ENCODE measurements around the gene CELF5. TPM values are rescaled to one million over a fixed set of nuclear protein-coding genes. Genes with fewer than 3 reads are reported as not detected.

The CELF5 gene
- total RNA-seq, 3 donors from 2014 or later (not counting 1 experiment from before 2014, with no cell fraction given): 0.41 to 0.83 TPM; not detected in 1

- Mint-ChIP-seq H3K4me3 (no peak overlapping the region), H3K36me3 (no peaks in the 10 kb centered on the region), H3K27ac (no peak overlapping the region), H3K9me3 (no peaks in the 10 kb centered on the region), H3K27me3 (ENCODE audit: low read depth in 2 of 2) (peaks cover 0 to 11% of the 10 kb centered on the region in 2 donors), H3K4me1 (no peaks in the 10 kb centered on the region)
- H3K27me3 ChIP-seq (ENCODE audit: control insufficient read depth, insufficient read depth, low read length): no peaks in the 10 kb centered on the region
- WGBS (ENCODE audit: insufficient coverage): 93% methylated on average over 7 of the region's 7 CpGs
- H3K4me1 ChIP-seq (ENCODE audit: control insufficient read depth, insufficient read depth, low read length): no peaks in the 10 kb centered on the region
- no peak for DNase-seq
- H3K9me3 ChIP-seq (ENCODE audit: control insufficient read depth, insufficient read depth, low read length): no peaks in the 10 kb centered on the region
- ATAC-seq: no peak
- H3K27ac ChIP-seq (ENCODE audit: low read length): no peak overlapping the region
- intact Hi-C loops (cut with micrococcal nuclease): no loop called here
- no peak overlapping the region for H3K4me3 ChIP-seq (ENCODE audit: low read length)
- H3K36me3 ChIP-seq (ENCODE audit: control insufficient read depth, insufficient read depth, low read length): no peaks in the 10 kb centered on the region
- TF ChIP-seq, protein P1, sequence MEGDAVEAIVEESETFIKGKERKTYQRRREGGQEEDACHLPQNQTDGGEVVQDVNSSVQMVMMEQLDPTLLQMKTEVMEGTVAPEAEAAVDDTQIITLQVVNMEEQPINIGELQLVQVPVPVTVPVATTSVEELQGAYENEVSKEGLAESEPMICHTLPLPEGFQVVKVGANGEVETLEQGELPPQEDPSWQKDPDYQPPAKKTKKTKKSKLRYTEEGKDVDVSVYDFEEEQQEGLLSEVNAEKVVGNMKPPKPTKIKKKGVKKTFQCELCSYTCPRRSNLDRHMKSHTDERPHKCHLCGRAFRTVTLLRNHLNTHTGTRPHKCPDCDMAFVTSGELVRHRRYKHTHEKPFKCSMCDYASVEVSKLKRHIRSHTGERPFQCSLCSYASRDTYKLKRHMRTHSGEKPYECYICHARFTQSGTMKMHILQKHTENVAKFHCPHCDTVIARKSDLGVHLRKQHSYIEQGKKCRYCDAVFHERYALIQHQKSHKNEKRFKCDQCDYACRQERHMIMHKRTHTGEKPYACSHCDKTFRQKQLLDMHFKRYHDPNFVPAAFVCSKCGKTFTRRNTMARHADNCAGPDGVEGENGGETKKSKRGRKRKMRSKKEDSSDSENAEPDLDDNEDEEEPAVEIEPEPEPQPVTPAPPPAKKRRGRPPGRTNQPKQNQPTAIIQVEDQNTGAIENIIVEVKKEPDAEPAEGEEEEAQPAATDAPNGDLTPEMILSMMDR (IDR thresholded peaks at IDR 0.05): no peak
Observed at GRCh38 chr19:3238066-3238561, 13.7 kb downstream of the CELF5 start.

DNA sequence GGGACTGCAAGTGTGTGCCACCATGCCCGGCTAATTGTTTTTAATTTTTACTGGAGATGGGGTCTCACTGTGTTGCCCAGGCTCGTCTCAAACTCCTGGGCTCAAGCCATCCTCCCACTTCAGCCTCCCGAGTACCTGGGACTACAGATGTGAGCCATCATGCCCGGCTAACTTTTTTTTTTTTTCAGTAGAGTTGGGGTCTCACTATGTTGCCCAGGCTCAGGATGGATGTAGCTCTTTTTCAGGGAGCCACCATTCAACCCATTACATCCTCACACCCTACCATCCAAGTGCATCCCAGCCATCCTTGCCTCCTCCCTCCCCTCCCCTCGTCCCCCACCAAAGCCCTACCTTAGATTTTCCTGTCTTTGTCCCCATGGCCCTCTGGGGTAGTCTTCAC is 14.9 kb downstream of the CELF5 start:
- H3K4me3 ChIP-seq (ENCODE audit: low read length): no peak overlapping the region
- H3K9me3 ChIP-seq (ENCODE audit: control insufficient read depth, insufficient read depth, low read length): no peaks in the 10 kb centered on the region
- no peaks in the 10 kb centered on the region for H3K4me1 ChIP-seq (ENCODE audit: control insufficient read depth, insufficient read depth, low read length)
- intact Hi-C loops (cut with micrococcal nuclease): no loop called here
- ATAC-seq (no peak), DNase-seq (no peak)
- H3K27ac ChIP-seq (ENCODE audit: low read length): no peak overlapping the region
- H3K9me3 Mint-ChIP-seq: no peaks in the 10 kb centered on the region
- H3K4me3 Mint-ChIP-seq: no peak overlapping the region
- 71% methylated on average over 5 of the region's 5 CpGs for WGBS (ENCODE audit: insufficient coverage)
- H3K36me3 Mint-ChIP-seq: no peaks in the 10 kb centered on the region
- H3K27me3 ChIP-seq (ENCODE audit: control insufficient read depth, insufficient read depth, low read length): no peaks in the 10 kb centered on the region
- H3K27me3 Mint-ChIP-seq (ENCODE audit: low read depth in 2 of 2): peaks cover 0 to 5% of the 10 kb centered on the region in 2 donors
- H3K27ac Mint-ChIP-seq: no peak overlapping the region
- H3K4me1 Mint-ChIP-seq: no peaks in the 10 kb centered on the region
- TF ChIP-seq, protein P1 (IDR thresholded peaks at IDR 0.05): no peak
- H3K36me3 ChIP-seq (ENCODE audit: control insufficient read depth, insufficient read depth, low read length): no peaks in the 10 kb centered on the region

DNA sequence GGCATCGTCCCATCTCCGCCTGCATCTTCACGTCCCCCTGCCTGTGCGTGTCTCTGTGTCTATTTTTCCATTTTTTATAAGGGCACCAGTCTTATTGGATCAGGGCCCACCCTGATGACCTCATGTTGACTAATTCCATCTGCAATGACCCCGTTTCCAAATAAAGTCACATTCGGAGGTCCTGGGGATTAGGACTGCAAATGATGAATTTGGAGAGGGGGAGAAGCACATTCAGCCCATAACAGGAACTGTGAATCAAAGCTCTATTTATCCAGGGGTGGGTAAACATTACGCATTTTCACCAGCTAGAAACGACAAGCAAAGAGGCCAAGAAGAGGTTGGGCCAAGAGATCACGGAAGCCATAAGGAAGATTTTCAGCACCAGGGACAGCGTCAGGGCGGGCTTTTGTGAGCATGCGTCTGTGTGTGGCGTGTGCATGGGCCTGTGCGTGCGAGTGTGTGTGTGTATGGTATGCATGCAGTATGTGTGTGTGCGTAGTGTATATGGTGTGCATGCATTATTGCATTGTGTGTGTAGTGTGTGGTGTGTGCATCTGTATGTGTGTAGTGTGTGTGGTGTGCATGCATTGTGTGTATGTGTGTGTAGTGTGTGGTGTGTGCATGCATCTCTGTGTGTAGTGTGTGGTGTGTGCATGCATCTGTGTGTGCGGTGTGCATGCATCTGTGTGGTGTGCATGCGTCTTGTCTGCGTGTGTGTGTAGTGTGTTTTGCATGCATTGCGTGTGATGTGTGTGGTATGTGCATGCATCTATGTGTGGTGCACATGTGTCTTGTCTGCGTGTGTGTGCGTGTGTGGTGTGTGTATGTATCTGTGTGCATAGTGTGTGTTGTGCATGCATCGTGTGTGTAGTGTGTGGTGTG is 19.6 kb downstream of the CELF5 start:
- H3K4me1 ChIP-seq (ENCODE audit: control insufficient read depth, insufficient read depth, low read length): no peaks in the 10 kb centered on the region
- peak; percentile 23 to 57 (median 33) for ATAC-seq

More for the DNA sequence above, 19.6 kb downstream of the CELF5 start:
- Mint-ChIP-seq H3K4me3 (no peak overlapping the region), H3K4me1 (no peaks in the 10 kb centered on the region), H3K27me3 (ENCODE audit: low read depth in 2 of 2) (peaks cover 0 to 2% of the 10 kb centered on the region in 2 donors), H3K27ac (no peak overlapping the region), H3K9me3 (no peaks in the 10 kb centered on the region), H3K36me3 (no peaks in the 10 kb centered on the region)
- Histone ChIP-seq H3K27ac (ENCODE audit: low read length) (no peak overlapping the region), H3K36me3 (ENCODE audit: control insufficient read depth, insufficient read depth, low read length) (no peaks in the 10 kb centered on the region), H3K4me3 (ENCODE audit: low read length) (no peak overlapping the region), H3K27me3 (ENCODE audit: control insufficient read depth, insufficient read depth, low read length) (no peaks in the 10 kb centered on the region), H3K9me3 (ENCODE audit: control insufficient read depth, insufficient read depth, low read length) (no peaks in the 10 kb centered on the region)
- peak; percentile 22 to 74 for DNase-seq
- TF ChIP-seq, protein P1 (IDR thresholded peaks at IDR 0.05): no peak
- intact Hi-C loops (cut with micrococcal nuclease): no loop called here
- WGBS (ENCODE audit: insufficient coverage): 49% methylated on average over 23 of the region's 23 CpGs
